Measurements from ENCODE around the gene LPP. TPM values are rescaled to one million over a fixed set of nuclear protein-coding genes. Genes with fewer than 3 reads are reported as not detected.

LPP gene
- polyA plus RNA-seq, 1 experiment = 60.0 TPM

- no peaks in the 10 kb centered on the region for H3K27me3 ChIP-seq (ENCODE audit: control insufficient read depth, insufficient read depth, low read length)
- CTCF ChIA-PET = interaction anchor here (0.7 to 0.8 kb wide), 2 partner anchors 30 to 31 kb away, joined by 3 read pairs; no protein-coding TSS in a partner anchor
- POLR2A ChIA-PET = no interaction called here
- no peak overlapping the region for H3K4me3 ChIP-seq (ENCODE audit: low read depth, low read length)
- no peaks in the 10 kb centered on the region for H3K36me3 ChIP-seq (ENCODE audit: control insufficient read depth, insufficient read depth, low read length)
- TF ChIP-seq CTCF (IDR thresholded peaks at IDR 0.05; ENCODE audit: insufficient read depth, low read depth, low read length) = no peak
- no peak for DNase-seq (ENCODE audit: low read depth)
Observed at GRCh38 chr3:188315553-188315952, 161.6 kb downstream of the LPP start.

- DNase-seq (ENCODE audit: low read depth) = no peak
- ChIA-PET POLR2A (no interaction called here), CTCF (interaction anchor here (0.8 to 1.2 kb wide), 3 partner anchors 21 to 314 kb away, joined by 3 to 5 read pairs (median 3); no protein-coding TSS in a partner anchor)
- no peak overlapping the region for H3K4me3 ChIP-seq (ENCODE audit: low read depth, low read length)
- H3K27me3 ChIP-seq (ENCODE audit: control insufficient read depth, insufficient read depth, low read length) = no peaks in the 10 kb centered on the region
- no peaks in the 10 kb centered on the region for H3K36me3 ChIP-seq (ENCODE audit: control insufficient read depth, insufficient read depth, low read length)
- TF ChIP-seq CTCF (IDR thresholded peaks at IDR 0.05; ENCODE audit: insufficient read depth, low read depth, low read length) = no peak
Observed at GRCh38 chr3:188316021-188316722, 162.2 kb downstream of the LPP start.

- ChIA-PET POLR2A (no interaction called here), CTCF (interaction anchor here (0.8 to 1.2 kb wide), 2 partner anchors 22 to 314 kb away, joined by 3 to 5 read pairs; no protein-coding TSS in a partner anchor)
- no peak for DNase-seq (ENCODE audit: low read depth)
- H3K27me3 ChIP-seq (ENCODE audit: control insufficient read depth, insufficient read depth, low read length) = no peaks in the 10 kb centered on the region
- H3K36me3 ChIP-seq (ENCODE audit: control insufficient read depth, insufficient read depth, low read length) = no peaks in the 10 kb centered on the region
- no peak overlapping the region for H3K4me3 ChIP-seq (ENCODE audit: low read depth, low read length)
- TF ChIP-seq CTCF (IDR thresholded peaks at IDR 0.05; ENCODE audit: insufficient read depth, low read depth, low read length) = no peak
Observed at GRCh38 chr3:188316723-188317070, 162.7 kb downstream of the LPP start.

GRCh38 chr3:188319569-188319968 lies 165.6 kb downstream of the LPP start:
- no peak for TF ChIP-seq CTCF (IDR thresholded peaks at IDR 0.05; ENCODE audit: insufficient read depth, low read depth, low read length)
- no peak for DNase-seq (ENCODE audit: low read depth)
- POLR2A ChIA-PET = no interaction called here
- no peaks in the 10 kb centered on the region for H3K27me3 ChIP-seq (ENCODE audit: control insufficient read depth, insufficient read depth, low read length)
- CTCF ChIA-PET = no interaction called here
- H3K36me3 ChIP-seq (ENCODE audit: control insufficient read depth, insufficient read depth, low read length) = no peaks in the 10 kb centered on the region
- no peak overlapping the region for H3K4me3 ChIP-seq (ENCODE audit: low read depth, low read length)

GRCh38 chr3:188320757-188321156 lies 166.8 kb downstream of the LPP start:
- DNase-seq (ENCODE audit: low read depth) = no peak
- peak; percentile 17; the same call in 1 of the 2 replicates for TF ChIP-seq CTCF (IDR thresholded peaks at IDR 0.05; ENCODE audit: insufficient read depth, low read depth, low read length)
- H3K36me3 ChIP-seq (ENCODE audit: control insufficient read depth, insufficient read depth, low read length) = no peaks in the 10 kb centered on the region
- ChIA-PET POLR2A (no interaction called here), CTCF (interaction anchor here (1.6 kb wide), 1 partner anchor 581 kb away, joined by 3 read pairs; no protein-coding TSS in a partner anchor)
- no peak overlapping the region for H3K4me3 ChIP-seq (ENCODE audit: low read depth, low read length)
- H3K27me3 ChIP-seq (ENCODE audit: control insufficient read depth, insufficient read depth, low read length) = no peaks in the 10 kb centered on the region
